A673 (cell line): ENCODE measurements around the gene ARMCX1. TPM values are rescaled to one million over a fixed set of nuclear protein-coding genes. Genes with fewer than 3 reads are reported as not detected.
"Not testable (repeated sequence)": the region's sequence is repeated elsewhere in the genome, so short reads cannot be mapped to it uniquely, and the experiment has no call there.

Source experiments
- Bru-seq: library from RNA; stranded (reverse); fragments of 400-500 nt; gene quantifications from one replicate; lab custom pipeline; 2021; lab: Mats Ljungman, UMichigan
- BruChase-seq, 2 experiments: library from RNA; stranded (reverse); fragments of 400-500 nt; gene quantifications; one replicate each; lab custom pipeline; 2021; lab: Mats Ljungman, UMichigan
- BruUV-seq: library from RNA; stranded (reverse); fragments of 400-500 nt; replicated peaks from 2 replicates; lab custom pipeline; 2021; lab: Mats Ljungman, UMichigan
- CTCF ChIA-PET: fragments of 300-600 bp; sonication (Branson Sonifier 250); formaldehyde crosslinking; loops from one replicate; lab custom pipeline; 2022; ENCODE audit warnings: antibody characterized with exemption; lab: Charles Lee
- POLR2A ChIA-PET: fragments of 300-600 bp; sonication (Branson Sonifier 250); formaldehyde crosslinking; loops from one replicate; lab custom pipeline; 2022; ENCODE audit warnings: antibody characterized with exemption; ENCODE audit not compliant: low non-redundant PET; lab: Charles Lee
- DNase-seq: peaks from one replicate; pipeline ENCODE4 v3.0.0-alpha.2; 2015; ENCODE audit warnings: low spot score
- H3K27ac ChIP-seq: fragments of 200-600 bp; sonication (generic); 2 replicates; pipeline ENCODE4 v1.5.1; 2016; ENCODE audit warnings: mixed run types, low read depth, mild to moderate bottlenecking, mixed read lengths, antibody characterized with exemption, low read length; ENCODE audit not compliant: poor library complexity, severe bottlenecking
- H3K27me3 ChIP-seq: fragments of 200-600 bp; sonication (generic); replicated peaks from 2 replicates; pipeline ENCODE4 v1.6.1; 2017; ENCODE audit warnings: mixed run types, low read depth, mild to moderate bottlenecking, mixed read lengths, antibody characterized with exemption, low read length; ENCODE audit not compliant: insufficient read depth, poor library complexity
- H3K36me3 ChIP-seq: fragments of 200-600 bp; sonication (generic); 2 replicates; pipeline ENCODE4 v1.6.1; 2016; ENCODE audit warnings: mixed run types, mild to moderate bottlenecking, mixed read lengths, antibody characterized with exemption, low read length; ENCODE audit not compliant: insufficient read depth, poor library complexity, severe bottlenecking
- H3K4me1 ChIP-seq: fragments of 200-600 bp; sonication (generic); 2 replicates; pipeline ENCODE4 v1.6.1; 2017; ENCODE audit warnings: mixed run types, mild to moderate bottlenecking, mixed read lengths, antibody characterized with exemption, low read length; ENCODE audit not compliant: insufficient read depth, poor library complexity, severe bottlenecking
- H3K4me3 ChIP-seq: fragments of 200-600 bp; sonication (generic); 2 replicates; pipeline ENCODE4 v1.5.1; 2016; ENCODE audit warnings: low read depth, mixed run types, mild to moderate bottlenecking, mixed read lengths, low read length; ENCODE audit not compliant: poor library complexity, severe bottlenecking
- H3K9me3 ChIP-seq: fragments of 200-600 bp; sonication (generic); 2 replicates; pipeline ENCODE4 v1.6.1; 2016; ENCODE audit warnings: mixed run types, low read depth, mild to moderate bottlenecking, mixed read lengths, antibody characterized with exemption, low read length; ENCODE audit not compliant: poor library complexity, severe bottlenecking
- CTCF ChIP-seq: fragments of 300-800, 200-600 bp; sonication (generic); conservative IDR thresholded peaks from 2 replicates; pipeline ENCODE4 v1.5.1; 2017; ENCODE audit warnings: low read depth, mild to moderate bottlenecking, antibody characterized with exemption, low read length, moderate library complexity, mixed read lengths
- EZH2 ChIP-seq: fragments of 200-600 bp; sonication (generic); IDR thresholded peaks from 2 replicates; pipeline ENCODE4 v1.6.1; 2017; ENCODE audit warnings: borderline replicate concordance, low read depth, mild to moderate bottlenecking, mixed read lengths, antibody characterized with exemption, low read length; ENCODE audit not compliant: poor library complexity, severe bottlenecking
- intact Hi-C: fragments of 100-400 bp; cut with micrococcal nuclease; formaldehyde crosslinking; loops from one replicate; pipeline ENCODE4 v1.10.0; 2022; ENCODE audit not compliant: unreplicated experiment
- long read RNA-seq: library from polyadenylated mRNA; stranded (forward); transcript quantifications from one replicate; pipeline ENCODE4 v2.0.0, GENCODE V29; 2022
- total RNA-seq: library from RNA; stranded (reverse); gene quantifications from 2 replicates; pipeline ENCODE4 v1.2.3, GENCODE V29; 2021

ARMCX1 gene
- total RNA-seq, result 6.1 and 6.2 TPM in 2 replicates
- percentile 48 among the genes with signal in this experiment for Bru-seq, nascent RNA
- percentile 65 among the genes with signal in this experiment for BruChase-seq, experiment 1, labeled RNA remaining after a 2-hour chase
- percentile 71 among the genes with signal in this experiment for BruChase-seq, experiment 2, labeled RNA remaining after a 6-hour chase
- long read RNA-seq, transcript ARMCX1-201 (4 exons, 2,141 nt), result major isoform, 6 of 15 reads
- long read RNA-seq, partial matches to known transcripts, result 1 of 15 reads
- long read RNA-seq, other reads (novel, unspliced or antisense), result 8 of 15 reads

GRCh38 chrX:101550362-101550750 is at the start of gene ARMCX1:
ARMCX1 (plus strand) TSS chrX:101550547; CDS start chrX:101552931, 2,384 bp downstream.
- BruUV-seq, result no TSS peak
- TF ChIP-seq EZH2, result no peak
- H3K4me1 ChIP-seq, result no peaks in the 10 kb centered on the region
- POLR2A ChIA-PET, result no interaction called here
- intact Hi-C loops, result loop anchor here (10.0 kb wide), 1 partner anchor 136 kb away; no protein-coding TSS in a partner anchor
- CTCF ChIA-PET, result no interaction called here
- H3K4me3 ChIP-seq, result peak within 1 kb of the TSS; percentile 51
- peak; percentile 47 for DNase-seq
- H3K27ac ChIP-seq, result peak within 1 kb of the TSS; percentile 18
- H3K27me3 ChIP-seq, result no peaks in the 10 kb centered on the region
- H3K9me3 ChIP-seq, result no peaks in the 10 kb centered on the region
- H3K36me3 ChIP-seq, result no peaks in the 10 kb centered on the region

DNA sequence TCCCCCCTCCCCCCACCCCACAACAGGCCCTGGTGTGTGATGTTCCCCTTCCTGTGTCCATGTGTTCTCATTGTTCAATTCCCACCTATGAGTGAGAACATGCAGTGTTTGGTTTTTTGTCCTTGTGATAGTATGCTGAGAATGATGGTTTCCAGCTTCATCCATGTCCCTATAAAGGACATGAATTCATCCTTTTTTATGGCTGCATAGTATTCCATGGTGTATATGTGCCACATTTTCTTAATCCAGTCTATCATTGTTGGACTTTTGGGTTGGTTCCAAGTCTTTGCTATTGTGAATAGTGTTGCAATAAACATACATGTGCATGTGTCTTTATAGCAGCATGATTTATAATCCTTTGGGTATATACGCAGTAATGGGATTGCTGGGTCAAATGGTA is 47.4 kb upstream of the ARMCX1 start:
- not testable (repeated sequence) for H3K27me3 ChIP-seq

DNA sequence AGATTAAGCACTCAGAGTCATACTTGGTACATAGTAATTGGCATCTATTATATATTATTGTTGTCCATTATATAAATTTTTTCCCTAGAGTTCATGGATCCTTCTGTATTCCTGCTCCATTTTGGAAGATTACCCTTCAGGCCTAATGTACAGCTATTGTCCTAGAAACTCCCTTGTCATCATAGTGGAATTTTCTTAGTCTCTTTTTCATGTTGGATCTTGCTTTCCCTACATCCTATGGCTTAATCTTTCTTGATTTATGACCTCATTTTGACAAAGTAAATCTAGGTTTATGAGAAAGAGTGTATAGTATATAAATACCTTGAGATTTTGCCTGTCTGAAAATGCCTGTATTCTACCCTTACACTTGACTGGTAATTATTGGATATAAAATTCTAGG is 43.0 kb upstream of the ARMCX1 start:
- Histone ChIP-seq H3K9me3 (no peaks in the 10 kb centered on the region), H3K4me1 (no peaks in the 10 kb centered on the region), H3K36me3 (no peaks in the 10 kb centered on the region), H3K27me3 (no peaks in the 10 kb centered on the region), H3K4me3 (no peak overlapping the region), H3K27ac (no peak overlapping the region)
- TF ChIP-seq CTCF (no peak), EZH2 (no peak)
- ChIA-PET POLR2A (no interaction called here), CTCF (no interaction called here)
- DNase-seq, result no peak
- intact Hi-C loops, result no loop called here
- no TSS peak for BruUV-seq

More for the DNA sequence above, 47.4 kb upstream of the ARMCX1 start:
- H3K9me3 ChIP-seq, BruUV-seq, H3K4me3 ChIP-seq, H3K27ac ChIP-seq, CTCF ChIA-PET, H3K4me1 ChIP-seq, intact Hi-C loops, DNase-seq, POLR2A ChIA-PET, H3K36me3 ChIP-seq: not testable (repeated sequence)

- intact Hi-C loops, result no loop called here
- ChIA-PET CTCF (no interaction called here), POLR2A (no interaction called here)
- Histone ChIP-seq H3K4me3 (no peak overlapping the region), H3K27ac (no peak overlapping the region), H3K4me1 (no peaks in the 10 kb centered on the region), H3K9me3 (no peaks in the 10 kb centered on the region), H3K27me3 (no peaks in the 10 kb centered on the region), H3K36me3 (no peaks in the 10 kb centered on the region)
- TF ChIP-seq CTCF, result no peak
- TF ChIP-seq EZH2, result no peak
- no TSS peak for BruUV-seq
- no peak for DNase-seq
Measured at GRCh38 chrX:101507986-101508385, 42.4 kb upstream of the ARMCX1 start.
